HEK293 (cell line): ENCODE data around the gene GTPBP6.

Experiments
- ATF2 ChIP-seq: fragments of 450-650 bp; formaldehyde crosslinking; IDR thresholded peaks from 2 replicates; pipeline ENCODE4 v1.5.1; 2016; ENCODE audit warnings: missing biosample characterization, missing genetic modification characterization, low read depth
- CTCF ChIP-seq: fragments of 450-650 bp; formaldehyde crosslinking; IDR thresholded peaks from 2 replicates; pipeline ENCODE4 v1.5.1; 2016; ENCODE audit warnings: missing biosample characterization, missing genetic modification characterization
- PBX3 ChIP-seq: sonication (generic); formaldehyde crosslinking; IDR thresholded peaks from 2 replicates; pipeline ENCODE4 v1.8.1; 2022; ENCODE audit warnings: mild to moderate bottlenecking, moderate library complexity, missing genetic modification reagents
- REST ChIP-seq: fragments of 450-650 bp; formaldehyde crosslinking; IDR thresholded peaks from 2 replicates; pipeline ENCODE4 v1.5.1; 2016; ENCODE audit warnings: missing biosample characterization, missing genetic modification characterization
- SP2 ChIP-seq: fragments of 450-650 bp; formaldehyde crosslinking; IDR thresholded peaks from 2 replicates; pipeline ENCODE4 v1.5.1; 2016; ENCODE audit warnings: missing biosample characterization, missing genetic modification characterization
- ZNF211 ChIP-seq: fragments of 450-650 bp; formaldehyde crosslinking; IDR thresholded peaks from 2 replicates; pipeline ENCODE4 v1.5.1; 2016; ENCODE audit warnings: low read depth, missing biosample characterization, missing genetic modification characterization
- ZNF350 ChIP-seq: fragments of 450-650 bp; formaldehyde crosslinking; IDR thresholded peaks from 2 replicates; pipeline ENCODE4 v1.5.0; 2017; ENCODE audit warnings: missing biosample characterization, mild to moderate bottlenecking, missing genetic modification characterization
- ZNF514 ChIP-seq: fragments of 450-650 bp; formaldehyde crosslinking; IDR thresholded peaks from 2 replicates; pipeline ENCODE4 v1.5.1; 2016; ENCODE audit warnings: missing biosample characterization, missing genetic modification characterization
- TF ChIP-seq, protein P1 (sequence below): IDR thresholded peaks from 2 replicates; pipeline ENCODE4 v1.6.1; 2011; ENCODE audit warnings: mild to moderate bottlenecking, low read depth, low read length, borderline replicate concordance

- TF ChIP-seq SP2 (tag by site-specific recombination) = peak; percentile 86
- TF ChIP-seq CTCF (tag by site-specific recombination) = no peak
- no peak for TF ChIP-seq ZNF514
- peak; percentile 77; the same call in 1 of the 2 replicates for TF ChIP-seq PBX3
- TF ChIP-seq ZNF350 = no peak
- no peak for TF ChIP-seq ATF2
- no peak for TF ChIP-seq ZNF211 (tag by site-specific recombination)
- TF ChIP-seq, protein P1, sequence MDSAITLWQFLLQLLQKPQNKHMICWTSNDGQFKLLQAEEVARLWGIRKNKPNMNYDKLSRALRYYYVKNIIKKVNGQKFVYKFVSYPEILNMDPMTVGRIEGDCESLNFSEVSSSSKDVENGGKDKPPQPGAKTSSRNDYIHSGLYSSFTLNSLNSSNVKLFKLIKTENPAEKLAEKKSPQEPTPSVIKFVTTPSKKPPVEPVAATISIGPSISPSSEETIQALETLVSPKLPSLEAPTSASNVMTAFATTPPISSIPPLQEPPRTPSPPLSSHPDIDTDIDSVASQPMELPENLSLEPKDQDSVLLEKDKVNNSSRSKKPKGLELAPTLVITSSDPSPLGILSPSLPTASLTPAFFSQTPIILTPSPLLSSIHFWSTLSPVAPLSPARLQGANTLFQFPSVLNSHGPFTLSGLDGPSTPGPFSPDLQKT = no peak
- no peak for TF ChIP-seq REST (tag by site-specific recombination)
Observed at GRCh38 chrX:283115-283845, 35.3 kb downstream of the GTPBP6 start.
